Caco-2 (cell line): ENCODE results near the gene RPS15. TPM values are rescaled to one million over a fixed set of nuclear protein-coding genes. Genes with fewer than 3 reads are reported as not detected.
A peak's percentile ranks its signal among the peaks of the same experiment; 100 is the strongest.

ENCODE experiments used
- BruUV-seq: library from RNA; stranded (reverse); fragments of 400-500 nt; replicated peaks from 2 replicates; lab custom pipeline; 2021; lab: Mats Ljungman, UMichigan
- CTCF ChIA-PET: fragments of 300-600 bp; sonication (Branson Sonifier 250); formaldehyde crosslinking; loops from one replicate; lab custom pipeline; 2022; ENCODE audit warnings: antibody characterized with exemption; lab: Charles Lee
- POLR2A ChIA-PET: fragments of 300-600 bp; sonication (Branson Sonifier 250); formaldehyde crosslinking; loops from one replicate; lab custom pipeline; 2022; ENCODE audit warnings: antibody characterized with exemption; lab: Charles Lee
- DNase-seq, 2 experiments: peaks; one replicate each; pipeline versions ENCODE4 v3.0.0 to v3.0.0-alpha.2; 2020 to 2022
- H3K27me3 ChIP-seq: replicated peaks from 2 replicates; pipeline ENCODE4 v1.6.0; 2011; ENCODE audit warnings: low read length; ENCODE audit not compliant: control insufficient read depth, insufficient read depth
- H3K36me3 ChIP-seq: 2 replicates; pipeline ENCODE4 v1.5.1; 2011; ENCODE audit warnings: low read length; ENCODE audit not compliant: control insufficient read depth, insufficient read depth
- H3K4me1 ChIP-seq: fragments of 250-450 bp; sonication (Bioruptor Pico); 2 replicates; pipeline ENCODE4 v1.5.1; 2020; ENCODE audit warnings: mild to moderate bottlenecking
- H3K4me3 ChIP-seq: 2 replicates; pipeline ENCODE4 v1.5.1; 2011; ENCODE audit warnings: low read depth, mild to moderate bottlenecking, control low read depth, low read length
- H3K9me3 ChIP-seq: fragments of 250-450 bp; sonication (Bioruptor Pico); 2 replicates; pipeline ENCODE4 v1.5.1; 2020; ENCODE audit warnings: mild to moderate bottlenecking, moderate library complexity
- H3K27ac Mint-ChIP-seq: one replicate; pipeline ENCODE4 v1.8.0; 2022; ENCODE audit warnings: mixed read lengths; ENCODE audit not compliant: unreplicated experiment
- H3K27me3 Mint-ChIP-seq: one replicate; pipeline ENCODE4 v1.8.0; 2022; ENCODE audit warnings: mixed read lengths; ENCODE audit not compliant: insufficient read depth, unreplicated experiment
- H3K36me3 Mint-ChIP-seq: one replicate; pipeline ENCODE4 v1.8.0; 2022; ENCODE audit warnings: mild to moderate bottlenecking, mixed read lengths; ENCODE audit not compliant: insufficient read depth, unreplicated experiment
- H3K4me1 Mint-ChIP-seq: one replicate; pipeline ENCODE4 v1.8.0; 2022; ENCODE audit warnings: low read depth, mixed read lengths; ENCODE audit not compliant: unreplicated experiment
- H3K4me3 Mint-ChIP-seq: one replicate; pipeline ENCODE4 v1.8.0; 2022; ENCODE audit warnings: mild to moderate bottlenecking, moderate library complexity, mixed read lengths; ENCODE audit not compliant: unreplicated experiment
- H3K9me3 Mint-ChIP-seq: one replicate; pipeline ENCODE4 v1.8.0; 2022; ENCODE audit warnings: mixed read lengths; ENCODE audit not compliant: unreplicated experiment
- intact Hi-C: fragments of 100-400 bp; cut with micrococcal nuclease; formaldehyde crosslinking; loops from one replicate; pipeline ENCODE4 v1.10.0; 2022; ENCODE audit not compliant: unreplicated experiment
- total RNA-seq: library from RNA; stranded (reverse); gene quantifications from 2 replicates; pipeline ENCODE4 v1.2.3, GENCODE V29; 2022
- TF ChIP-seq, protein P1 (sequence below), 2 experiments: fragments of 200-600 bp in 1 of 2; IDR thresholded peaks; 1 replicate in 1 of 2; 2 replicates in 1 of 2; pipeline versions ENCODE4 v1.5.1 to v1.8.0; 2011 to 2022; ENCODE audit warnings: antibody characterized with exemption in 1 of 2, control low read depth in 1 of 2, inconsistent platforms in 1 of 2, low read depth in 1 of 2, low read length in 1 of 2, mild to moderate bottlenecking in 1 of 2, moderate library complexity in 1 of 2; ENCODE audit not compliant: insufficient read depth in 1 of 2, severe bottlenecking in 1 of 2, unreplicated experiment in 1 of 2

Gene RPS15
- total RNA-seq, 1 experiment from 2014 or later, result 1,192 TPM

DNA sequence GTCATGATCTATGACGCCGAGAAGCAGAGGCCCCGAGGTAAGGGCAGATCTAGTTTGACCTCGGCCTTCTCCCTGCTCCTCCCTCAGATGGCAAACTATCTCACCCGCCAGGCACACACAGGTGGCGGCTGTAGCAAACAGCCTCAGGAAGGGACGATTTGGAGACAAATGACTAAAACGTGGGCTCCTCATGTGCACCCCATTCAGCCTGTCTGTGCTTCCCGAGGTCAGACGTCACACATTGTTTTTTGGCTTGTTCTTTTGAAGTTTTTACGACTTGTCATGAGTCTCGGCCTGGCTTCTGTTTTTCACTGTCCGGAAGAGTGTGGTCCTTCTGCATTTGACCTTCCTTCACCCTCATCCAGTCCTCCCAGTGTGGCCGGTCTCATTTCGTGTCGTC lies 15.8 kb upstream of the RPS15 start:
- Histone ChIP-seq H3K9me3 (no peaks in the 10 kb centered on the region), H3K27me3 (no peaks in the 10 kb centered on the region), H3K36me3 (no peaks in the 10 kb centered on the region; the same call in none of the 2 replicates), H3K4me3 (no peak overlapping the region), H3K4me1 (peaks cover 26% of the 10 kb centered on the region)
- POLR2A ChIA-PET, result no interaction called here
- Mint-ChIP-seq H3K4me3 (no peak overlapping the region), H3K27me3 (no peaks in the 10 kb centered on the region), H3K4me1 (peaks cover 24% of the 10 kb centered on the region), H3K36me3 (peaks cover 91% of the 10 kb centered on the region), H3K9me3 (no peaks in the 10 kb centered on the region), H3K27ac (no peak overlapping the region)
- BruUV-seq, result no TSS peak
- intact Hi-C loops, result no loop called here
- no peak for DNase-seq
- TF ChIP-seq, protein P1, sequence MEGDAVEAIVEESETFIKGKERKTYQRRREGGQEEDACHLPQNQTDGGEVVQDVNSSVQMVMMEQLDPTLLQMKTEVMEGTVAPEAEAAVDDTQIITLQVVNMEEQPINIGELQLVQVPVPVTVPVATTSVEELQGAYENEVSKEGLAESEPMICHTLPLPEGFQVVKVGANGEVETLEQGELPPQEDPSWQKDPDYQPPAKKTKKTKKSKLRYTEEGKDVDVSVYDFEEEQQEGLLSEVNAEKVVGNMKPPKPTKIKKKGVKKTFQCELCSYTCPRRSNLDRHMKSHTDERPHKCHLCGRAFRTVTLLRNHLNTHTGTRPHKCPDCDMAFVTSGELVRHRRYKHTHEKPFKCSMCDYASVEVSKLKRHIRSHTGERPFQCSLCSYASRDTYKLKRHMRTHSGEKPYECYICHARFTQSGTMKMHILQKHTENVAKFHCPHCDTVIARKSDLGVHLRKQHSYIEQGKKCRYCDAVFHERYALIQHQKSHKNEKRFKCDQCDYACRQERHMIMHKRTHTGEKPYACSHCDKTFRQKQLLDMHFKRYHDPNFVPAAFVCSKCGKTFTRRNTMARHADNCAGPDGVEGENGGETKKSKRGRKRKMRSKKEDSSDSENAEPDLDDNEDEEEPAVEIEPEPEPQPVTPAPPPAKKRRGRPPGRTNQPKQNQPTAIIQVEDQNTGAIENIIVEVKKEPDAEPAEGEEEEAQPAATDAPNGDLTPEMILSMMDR (IDR thresholded peaks at IDR 0.05; ENCODE audit: insufficient read depth in 1 of 2, low read depth in 1 of 2, low read length in 1 of 2, severe bottlenecking in 1 of 2, unreplicated experiment in 1 of 2), result no peak
- CTCF ChIA-PET, result no interaction called here

DNA sequence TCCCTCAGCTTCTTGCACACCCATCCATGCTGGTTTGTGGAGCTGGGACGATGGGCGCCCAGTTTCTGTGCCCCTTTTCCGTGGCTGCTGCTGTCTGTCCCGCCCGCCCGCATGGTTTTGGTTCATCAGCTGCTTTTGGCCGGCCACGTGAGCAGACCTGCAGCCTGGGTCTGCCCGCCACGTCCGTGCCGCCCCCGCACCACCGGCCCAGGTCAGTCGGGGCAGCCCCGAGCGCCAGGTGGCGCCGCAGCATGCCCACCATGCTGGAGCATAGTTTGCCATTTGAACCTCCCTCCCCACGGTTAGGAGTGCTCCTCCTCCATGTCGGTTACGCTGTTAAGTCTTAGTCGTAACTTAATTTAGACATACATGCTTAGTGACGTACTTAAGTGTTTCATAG lies 15.3 kb upstream of the RPS15 start:
- H3K36me3 ChIP-seq, result no peaks in the 10 kb centered on the region; the same call in none of the 2 replicates
- H3K4me3 ChIP-seq, result no peak overlapping the region
- H3K4me3 Mint-ChIP-seq, result no peak overlapping the region
- peak overlapping the region; percentile 34 for H3K27ac Mint-ChIP-seq
- no peaks in the 10 kb centered on the region for H3K9me3 ChIP-seq
- no peaks in the 10 kb centered on the region for H3K27me3 ChIP-seq
- intact Hi-C loops, result no loop called here
- DNase-seq, result no peak
- peaks cover 24% of the 10 kb centered on the region for H3K4me1 Mint-ChIP-seq
- no peaks in the 10 kb centered on the region for H3K9me3 Mint-ChIP-seq
- H3K36me3 Mint-ChIP-seq, result peaks cover 91% of the 10 kb centered on the region
- ChIA-PET CTCF (no interaction called here), POLR2A (no interaction called here)
- no peaks in the 10 kb centered on the region for H3K27me3 Mint-ChIP-seq
- TF ChIP-seq, protein P1 (IDR thresholded peaks at IDR 0.05; ENCODE audit: insufficient read depth in 1 of 2, low read depth in 1 of 2, low read length in 1 of 2, severe bottlenecking in 1 of 2, unreplicated experiment in 1 of 2), result no peak
- BruUV-seq, result no TSS peak
- H3K4me1 ChIP-seq, result peaks cover 26% of the 10 kb centered on the region

- no peak for DNase-seq
- H3K4me3 ChIP-seq, result no peak overlapping the region
- H3K9me3 ChIP-seq, result no peaks in the 10 kb centered on the region
- POLR2A ChIA-PET, result no interaction called here
- H3K36me3 ChIP-seq, result no peaks in the 10 kb centered on the region; the same call in none of the 2 replicates
- BruUV-seq, result no TSS peak
- Mint-ChIP-seq H3K27me3 (no peaks in the 10 kb centered on the region), H3K27ac (peak overlapping the region; percentile 34), H3K4me3 (peak overlapping the region; percentile 59), H3K4me1 (peaks cover 24% of the 10 kb centered on the region), H3K36me3 (peaks cover 91% of the 10 kb centered on the region), H3K9me3 (no peaks in the 10 kb centered on the region)
- CTCF ChIA-PET, result no interaction called here
- H3K27me3 ChIP-seq, result no peaks in the 10 kb centered on the region
- intact Hi-C loops, result no loop called here
- TF ChIP-seq, protein P1 (IDR thresholded peaks at IDR 0.05; ENCODE audit: insufficient read depth in 1 of 2, low read depth in 1 of 2, low read length in 1 of 2, severe bottlenecking in 1 of 2, unreplicated experiment in 1 of 2), result no peak
- peaks cover 26% of the 10 kb centered on the region for H3K4me1 ChIP-seq
These were observed 14.6 kb upstream of the RPS15 start for GRCh38 chr19:1423436-1424191.
